GM12878 (cell line): ENCODE data around the gene CFAP97. TPM values are rescaled to one million over a fixed set of nuclear protein-coding genes. Genes with fewer than 3 reads are reported as not detected.

Experiments
- ATAC-seq: fragments of 200-7000 bp; cut with Tn5 transposase; 3 replicates; pipeline ENCODE4 v1.9.1; 2020; ENCODE audit warnings: mild to moderate bottlenecking, moderate library complexity
- BruUV-seq: library from RNA; stranded (reverse); fragments of 400-500 nt; replicated peaks from 2 replicates; lab custom pipeline; 2021; lab: Mats Ljungman, UMichigan
- CTCF ChIA-PET: fragments of 300-600 bp; sonication (Branson Sonifier 250); formaldehyde crosslinking; extraction: SDS; loops from one replicate; lab custom pipeline; 2021; ENCODE audit warnings: inconsistent platforms; lab: Yijun Ruan, JAX
- POLR2A ChIA-PET: fragments of 350-600 bp; formaldehyde crosslinking; extraction: SDS; loops from one replicate; lab custom pipeline; 2021; ENCODE audit warnings: inconsistent platforms; lab: Charles Lee
- RAD21 ChIA-PET: fragments of 300-600 bp; sonication (Branson Sonifier 250); formaldehyde crosslinking; loops from one replicate; lab custom pipeline; 2023; ENCODE audit warnings: antibody characterized with exemption; ENCODE audit not compliant: unreplicated experiment; lab: Charles Lee
- SMC1A ChIA-PET: fragments of 300-600 bp; sonication (Branson Sonifier 250); formaldehyde crosslinking; loops from one replicate; lab custom pipeline; 2023; ENCODE audit not compliant: unreplicated experiment, uncharacterized antibody; lab: Charles Lee
- DNase-seq: peaks from one replicate; pipeline ENCODE4 v3.0.0-alpha.2; 2011; ENCODE audit warnings: low read depth, low spot score
- FAIRE-seq: peaks from 3 replicates; lab custom pipeline; 2011; peaks lifted over from hg19 to GRCh38; lab: Jason Lieb, UNC
- H2AFZ ChIP-seq: 2 replicates; pipeline ENCODE4 v1.6.0; 2011; ENCODE audit warnings: low read depth, low read length, control low read depth; ENCODE audit not compliant: control insufficient read depth
- H3K27ac ChIP-seq: 2 replicates; pipeline ENCODE4 v1.5.1; 2011; ENCODE audit warnings: control low read depth; ENCODE audit not compliant: control insufficient read depth, insufficient read depth
- H3K27me3 ChIP-seq, 2 experiments: replicated peaks in 1 of 2; 2 replicates each; pipeline versions ENCODE4 v1.6.0 to v1.6.1; 2011; ENCODE audit warnings: low read length in 1 of 2; ENCODE audit not compliant: control insufficient read depth in 2 of 2, insufficient read depth in 2 of 2
- H3K36me3 ChIP-seq, 2 experiments: 2 replicates each; pipeline ENCODE4 v1.5.1; 2011; ENCODE audit warnings: low read length in 1 of 2; ENCODE audit not compliant: control insufficient read depth in 2 of 2, insufficient read depth in 2 of 2
- H3K4me1 ChIP-seq: 2 replicates; pipeline ENCODE4 v1.6.1; 2011; ENCODE audit warnings: mild to moderate bottlenecking, low read length, moderate library complexity, mixed read lengths; ENCODE audit not compliant: control insufficient read depth, insufficient read depth
- H3K4me2 ChIP-seq: 2 replicates; pipeline ENCODE4 v1.6.0; 2011; ENCODE audit warnings: control low read depth; ENCODE audit not compliant: control insufficient read depth, insufficient read depth
- H3K4me3 ChIP-seq: fragments of 200-600 bp; sonication (generic); 2 replicates; pipeline ENCODE4 v1.5.1; 2016
- H3K79me2 ChIP-seq: 2 replicates; pipeline ENCODE4 v1.6.0; 2011; ENCODE audit warnings: low read length; ENCODE audit not compliant: control insufficient read depth, insufficient read depth
- H3K9ac ChIP-seq: 2 replicates; pipeline ENCODE4 v1.8.0; 2011; ENCODE audit warnings: low read length, control low read depth, mixed read lengths; ENCODE audit not compliant: control insufficient read depth, insufficient read depth
- H3K9me3 ChIP-seq: replicated peaks from 3 replicates; pipeline ENCODE4 v1.5.1; 2011; ENCODE audit warnings: mild to moderate bottlenecking, low read length; ENCODE audit not compliant: control insufficient read depth, insufficient read depth
- H4K20me1 ChIP-seq: 2 replicates; pipeline ENCODE4 v1.6.0; 2011; ENCODE audit not compliant: control insufficient read depth, insufficient read depth
- BMI1 ChIP-seq: fragments of 450-650 bp; IDR thresholded peaks from 2 replicates; pipeline ENCODE4 v1.6.1; 2016; ENCODE audit warnings: mild to moderate bottlenecking, moderate library complexity, borderline replicate concordance
- CHD1 ChIP-seq: IDR thresholded peaks from 2 replicates; pipeline ENCODE4 v1.6.1; 2012; ENCODE audit warnings: low read depth, low read length, improper control_type of control experiment
- EP300 ChIP-seq, 2 experiments: fragments of 150-350 bp in 1 of 2; IDR thresholded peaks; 2 replicates each; pipeline ENCODE4 v1.6.1; 2011 to 2012; ENCODE audit warnings: low read depth in 2 of 2, low read length in 2 of 2, borderline replicate concordance in 1 of 2, improper control_type of control experiment in 1 of 2, inconsistent platforms in 1 of 2; ENCODE audit not compliant: control insufficient read depth in 1 of 2
- IKZF1 ChIP-seq: fragments of 450-650 bp; conservative IDR thresholded peaks from 2 replicates; pipeline ENCODE4 v1.6.1; 2017; ENCODE audit warnings: antibody characterized with exemption, mild to moderate bottlenecking
- LARP7 ChIP-seq: fragments of 450-650 bp; IDR thresholded peaks from 2 replicates; pipeline ENCODE4 v1.6.1; 2017; ENCODE audit warnings: mild to moderate bottlenecking
- MTA3 ChIP-seq: IDR thresholded peaks from 2 replicates; pipeline ENCODE4 v1.6.1; 2012; ENCODE audit warnings: low read length, inconsistent platforms, borderline replicate concordance
- NBN ChIP-seq: fragments of 450-650 bp; IDR thresholded peaks from 2 replicates; pipeline ENCODE4 v1.6.1; 2016
- PKNOX1 ChIP-seq: fragments of 450-650 bp; IDR thresholded peaks from 2 replicates; pipeline ENCODE4 v1.6.1; 2016; ENCODE audit warnings: mild to moderate bottlenecking
- POU2F2 ChIP-seq: IDR thresholded peaks from 3 replicates; pipeline ENCODE4 v1.6.1; 2011; ENCODE audit warnings: low read depth, mild to moderate bottlenecking, low read length, borderline replicate concordance
- RUNX3 ChIP-seq: IDR thresholded peaks from 2 replicates; pipeline ENCODE4 v1.6.1; 2012; ENCODE audit warnings: low read length, inconsistent platforms
- SIN3A ChIP-seq: IDR thresholded peaks from 2 replicates; pipeline ENCODE4 v1.6.1; 2012; ENCODE audit warnings: low read depth, low read length, improper control_type of control experiment
- SPI1 ChIP-seq: IDR thresholded peaks from 2 replicates; pipeline ENCODE4 v1.6.1; 2011; ENCODE audit warnings: low read depth, mild to moderate bottlenecking, low read length, moderate library complexity, borderline replicate concordance; ENCODE audit not compliant: insufficient read depth
- SUZ12 ChIP-seq: fragments of 200-600 bp; sonication (generic); IDR thresholded peaks from one replicate; pipeline ENCODE4 v1.6.1; 2018; ENCODE audit warnings: antibody characterized with exemption, mild to moderate bottlenecking; ENCODE audit not compliant: unreplicated experiment
- ZNF622 ChIP-seq: fragments of 450-650 bp; IDR thresholded peaks from 2 replicates; pipeline ENCODE4 v1.6.1; 2017; ENCODE audit warnings: mild to moderate bottlenecking, inconsistent platforms
- ZNF687 ChIP-seq: fragments of 450-650 bp; IDR thresholded peaks from 2 replicates; pipeline ENCODE4 v1.6.1; 2017; ENCODE audit warnings: mild to moderate bottlenecking, moderate library complexity
- WGBS: methylation state at CpG from one replicate; pipeline ENCODE4 v1.1.6; 2016; ENCODE audit warnings: low lambda C conversion rate; ENCODE audit not compliant: insufficient replicate concordance, insufficient coverage; ENCODE audit errors: missing lambda C conversion rate; 5-methylcytosine and 5-hydroxymethylcytosine counted together
- in situ Hi-C: fragments of 300-500 bp; cut with MboI; formaldehyde crosslinking; loops from 9 replicates; pipeline ENCODE4 v1.14.3; 2018; ENCODE audit warnings: mixed read lengths
- intact Hi-C: fragments of 100-400 bp; cut with micrococcal nuclease; formaldehyde crosslinking; loops from one replicate; pipeline ENCODE4 v1.14.2; 2022; ENCODE audit not compliant: unreplicated experiment
- polyA plus RNA-seq, 11 experiments: library from polyadenylated mRNA; depleted of rRNA in 4 of 11; unstranded in 6 of 11; stranded (reverse) in 5 of 11; fragments of >200 nt; fragmentation: Nextera tagmentation in 4 of 11; fragmentation: Illumina TruSeq in 1 of 11; extraction: Ambion mirVana in 4 of 11; extraction: Trizol in 1 of 11; gene quantifications; 1 replicate in 1 of 11; 2 replicates in 10 of 11; pipeline versions ENCODE4 v1.2.1 to v1.2.3, GENCODE V29; 2011 to 2016; ENCODE audit warnings: inconsistent platforms in 2 of 11, missing spikeins in 2 of 11, low read depth in 1 of 11
- total RNA-seq, 4 experiments: library from RNA; depleted of rRNA in 3 of 4; stranded (reverse); fragments of >200 nt in 3 of 4; fragmentation: Illumina TruSeq in 1 of 4; extraction: Trizol in 1 of 4; gene quantifications; 2 replicates each; pipeline versions ENCODE4 v1.2.1 to v1.2.3, GENCODE V29; 2013 to 2021

The CFAP97 gene
- total and polyA plus RNA-seq, 10 of the 15 experiments (the other 5 are each of a cell fraction or from before 2014, with no cell fraction given) = 26.4 to 62.7 (median 48.0) TPM

GRCh38 chr4:185211641-185212040 is 7.8 kb upstream of the CFAP97 start:
- peaks cover 16% of the 10 kb centered on the region; the same call in 1 of the 2 replicates for H3K4me1 ChIP-seq
- H3K27me3 ChIP-seq = no peaks in the 10 kb centered on the region
- SMC1A ChIA-PET = interaction anchor here (0.7 to 7.2 kb wide), 7 partner anchors 10 to 654 kb away, joined by 3 to 119 read pairs (median 7); partner anchors contain the start of gene LRP2BP
- peak overlapping the region; percentile 100 for H3K4me3 ChIP-seq
- no peak overlapping the region for H2AFZ ChIP-seq
- DNase-seq (no peak), ATAC-seq (no peak), FAIRE-seq (no peak)
- in situ Hi-C loops = no loop called here
- H3K27ac ChIP-seq = peak overlapping the region; percentile 84
- peaks cover 0 to 6% of the 10 kb centered on the region in 2 experiments; a peak in 1 of 4 replicates for H3K36me3 ChIP-seq
- TF ChIP-seq MTA3 = no peak
- TF ChIP-seq RUNX3 = no peak
- TF ChIP-seq CHD1 = no peak
- no peak for TF ChIP-seq EP300 (IDR thresholded peaks at IDR 0.05; ENCODE audit: borderline replicate concordance in 1 of 2, control insufficient read depth in 1 of 2, low read depth in 2 of 2, low read length in 2 of 2)
- TF ChIP-seq ZNF622 = no peak
- TF ChIP-seq ZNF687 = no peak
- TF ChIP-seq IKZF1 = no peak
- no peak for TF ChIP-seq PKNOX1
- no peak for TF ChIP-seq BMI1
- no peak for TF ChIP-seq POU2F2
- no peak for TF ChIP-seq SPI1
- TF ChIP-seq SUZ12 = no peak
- TF ChIP-seq SIN3A = no peak
- no peak for TF ChIP-seq LARP7
- TF ChIP-seq NBN = no peak
- H3K9me3 ChIP-seq = no peaks in the 10 kb centered on the region
- RAD21 ChIA-PET = interaction anchor here (1.2 to 2.4 kb wide), 5 partner anchors 26 to 131 kb away, joined by 3 to 28 read pairs (median 11); no protein-coding TSS in a partner anchor
- intact Hi-C loops = loop anchor here (2.0 to 5.0 kb wide), 3 partner anchors 47 to 186 kb away; partner anchors contain the start of genes ANKRD37 and LRP2BP
- H3K9ac ChIP-seq = peak overlapping the region; percentile 69
- POLR2A ChIA-PET = interaction anchor here (0.7 to 2.4 kb wide), 5 partner anchors 10 to 98 kb away, joined by 3 to 17 read pairs (median 5); no protein-coding TSS in a partner anchor
- peaks cover 81% of the 10 kb centered on the region for H3K79me2 ChIP-seq
- BruUV-seq = TSS peak; percentile 49
- peak overlapping the region; percentile 94 for H3K4me2 ChIP-seq
- 0% methylated on average over 2 of the region's 2 CpGs for WGBS
- CTCF ChIA-PET = interaction anchor here (0.6 to 2.4 kb wide), 6 partner anchors 48 to 278 kb away, joined by 3 to 14 read pairs (median 5); no protein-coding TSS in a partner anchor
- H4K20me1 ChIP-seq = 0 out of 2 replicates have a peak, but pooled peaks cover 2% of the 10 kb centered on the region
